ENCODE results near the gene CAMP. TPM values are rescaled to one million over a fixed set of nuclear protein-coding genes. Genes with fewer than 3 reads are reported as not detected.
A peak's percentile ranks its signal among the peaks of the same experiment; 100 is the strongest.

CAMP gene
- total and polyA plus RNA-seq, 2 of the 13 experiments (the other 11 are each of a cell fraction or from before 2014, with no cell fraction given), result not detected

- Histone ChIP-seq H4K20me1 (ENCODE audit: insufficient read depth, low read length) (no peaks in the 10 kb centered on the region), H2AFZ (ENCODE audit: low read length) (peak overlapping the region; percentile 86), H3K4me3 (replicated peaks in 1 of 3; ENCODE audit: insufficient read depth in 1 of 3, low read depth in 2 of 3, low read length in 3 of 3) (peak overlapping the region; percentile 30 to 97 (median 76); a peak in 5 of 6 replicates), H3K36me3 (replicated peaks in 1 of 2; ENCODE audit: control insufficient read depth in 1 of 2, insufficient read depth in 2 of 2, low read length in 2 of 2) (no peaks in the 10 kb centered on the region), H3K27ac (ENCODE audit: extremely low read length, insufficient read depth, low read length) (peak overlapping the region; percentile 83), H3K9ac (ENCODE audit: insufficient read depth, low read depth, low read length) (peak overlapping the region; percentile 88), H3K79me2 (ENCODE audit: insufficient read depth, low read length) (no peaks in the 10 kb centered on the region), H3K4me1 (ENCODE audit: insufficient read depth, low read length) (peaks cover 51% of the 10 kb centered on the region), H3K27me3 (ENCODE audit: control insufficient read depth in 1 of 2, insufficient read depth in 2 of 2, low read length in 2 of 2) (no peaks in the 10 kb centered on the region), H3K4me2 (ENCODE audit: low read depth, low read length) (peak overlapping the region; percentile 94), H3K9me3 (ENCODE audit: low read length) (no peaks in the 10 kb centered on the region)
- TF ChIP-seq MAZ (IDR thresholded peaks at IDR 0.05; ENCODE audit: borderline replicate concordance, low read depth, low read length) (no peak), MAZ (CRISPR knock-in tag; IDR thresholded peaks at IDR 0.05; ENCODE audit: low read depth) (0 out of 2 replicates have a peak, but pooled peaks have one; percentile 9), KDM5A (IDR thresholded peaks at IDR 0.05; ENCODE audit: borderline replicate concordance, low read length) (peak; percentile 32; the same call in 1 of the 2 replicates), JUN (CRISPR knock-in tag; IDR thresholded peaks at IDR 0.05) (no peak), KIAA2018 (CRISPR knock-in tag; IDR thresholded peaks at IDR 0.05; ENCODE audit: borderline replicate concordance) (0 out of 2 replicates have a peak, but pooled peaks have one; percentile 13), IRX3 (CRISPR knock-in tag; IDR thresholded peaks at IDR 0.05; ENCODE audit: borderline replicate concordance, low read depth) (no peak), ZNF749 (CRISPR knock-in tag; IDR thresholded peaks at IDR 0.05; ENCODE audit: borderline replicate concordance) (no peak)
- no peak for FAIRE-seq
- ATAC-seq, result no peak
- WGBS (ENCODE audit: low lambda C conversion rate), result 82% methylated on average over 20 of the region's 20 CpGs
- POLR2A ChIA-PET, result interaction anchor here (1.0 to 2.2 kb wide), 12 partner anchors 10 to 395 kb away, joined by 3 to 15 read pairs (median 6); partner anchors contain the start of genes ATRIP, CAMP, CCDC51 and CDC25A
- CTCF ChIA-PET (ENCODE audit: low intra/inter-chr PET ratio, low total read pairs), result no interaction called here
- no TSS peak for BruUV-seq (replicated peaks)
- in situ Hi-C loops (cut with HindIII; ENCODE audit: extremely low pct_ligation_motif_present, low pct_unique_long_range_greater_than_20kb) (no loop called here), intact Hi-C loops (cut with micrococcal nuclease; ENCODE audit: unreplicated experiment) (loop anchor here (2.0 kb wide), 1 partner anchor 45 kb away; no protein-coding TSS in a partner anchor)
- no peak for DNase-seq (ENCODE audit: low spot score)
These were observed 17.0 kb downstream of the CAMP start for GRCh38 chr3:48240000-48240963.

Measured in HepG2 (cell line).